Activated CD8-positive, alpha-beta T cell treated with anti-CD3 and anti-CD28 coated beads for 36 hours (primary cell): ENCODE measurements around the gene SNX21. TPM values are rescaled to one million over a fixed set of nuclear protein-coding genes. Genes with fewer than 3 reads are reported as not detected.

Experiments used
- ATAC-seq: fragments of 200-7000 bp; cut with Tn5 transposase; one replicate; pipeline ENCODE4 v1.10.0; 2021; ENCODE audit warnings: mild to moderate bottlenecking, moderate library complexity
- CTCF ChIA-PET: fragments of 350-600 bp; sonication (Branson Sonifier 250); formaldehyde crosslinking; loops from one replicate; lab custom pipeline; 2021; ENCODE audit warnings: antibody characterized with exemption; lab: Charles Lee
- POLR2A ChIA-PET: fragments of 350-600 bp; sonication (Branson Sonifier 250); formaldehyde crosslinking; loops from one replicate; lab custom pipeline; 2021; ENCODE audit warnings: antibody characterized with exemption; lab: Charles Lee
- DNase-seq: peaks from one replicate; pipeline ENCODE4 v3.0.0-alpha.2; 2020
- H3K27ac Mint-ChIP-seq: one replicate; pipeline ENCODE4 v1.8.0; 2021; ENCODE audit warnings: mild to moderate bottlenecking, mixed read lengths
- H3K27me3 Mint-ChIP-seq: one replicate; pipeline ENCODE4 v1.8.0; 2021; ENCODE audit warnings: mixed read lengths
- H3K36me3 Mint-ChIP-seq: one replicate; pipeline ENCODE4 v1.8.0; 2021; ENCODE audit warnings: low read depth, mixed read lengths
- H3K4me1 Mint-ChIP-seq: one replicate; pipeline ENCODE4 v1.8.0; 2021; ENCODE audit warnings: low read depth, mixed read lengths
- H3K4me3 Mint-ChIP-seq: one replicate; pipeline ENCODE4 v1.8.0; 2021; ENCODE audit warnings: mild to moderate bottlenecking, moderate library complexity, mixed read lengths
- H3K9me3 Mint-ChIP-seq: one replicate; pipeline ENCODE4 v1.8.0; 2021; ENCODE audit warnings: mixed read lengths
- CTCF ChIP-seq: fragments of 200-600 bp; IDR thresholded peaks from one replicate; pipeline ENCODE4 v1.8.0; 2022; ENCODE audit warnings: antibody characterized with exemption, mild to moderate bottlenecking
- intact Hi-C: fragments of 100-400 bp; cut with micrococcal nuclease; formaldehyde crosslinking; loops from one replicate; pipeline ENCODE4 v1.10.0; 2022
- total RNA-seq, 2 experiments: library from RNA; stranded (reverse); gene quantifications; one replicate each; pipeline ENCODE4 v1.2.3, GENCODE V29; 2021

SNX21 gene
- total RNA-seq, 2 experiments from 2014 or later = 1.4 to 1.7 TPM

GRCh38 chr20:45848421-45848820 is 14.8 kb downstream of the SNX21 start:
- ChIA-PET CTCF (interaction anchor here (0.9 to 1.0 kb wide), 2 partner anchors 14 to 16 kb away, joined by 3 to 5 read pairs; no protein-coding TSS in a partner anchor), POLR2A (interaction anchor here (2.2 kb wide), 1 partner anchor 9 kb away, joined by 6 read pairs; the partner anchor contains the start of genes ACOT8 and ZSWIM3)
- Mint-ChIP-seq H3K4me3 (no peak overlapping the region), H3K9me3 (no peaks in the 10 kb centered on the region), H3K36me3 (peaks cover 20% of the 10 kb centered on the region), H3K4me1 (peaks cover 4% of the 10 kb centered on the region), H3K27me3 (no peaks in the 10 kb centered on the region), H3K27ac (no peak overlapping the region)
- DNase-seq (no peak), ATAC-seq (no peak)
- intact Hi-C loops = no loop called here
- TF ChIP-seq CTCF = no peak

DNA sequence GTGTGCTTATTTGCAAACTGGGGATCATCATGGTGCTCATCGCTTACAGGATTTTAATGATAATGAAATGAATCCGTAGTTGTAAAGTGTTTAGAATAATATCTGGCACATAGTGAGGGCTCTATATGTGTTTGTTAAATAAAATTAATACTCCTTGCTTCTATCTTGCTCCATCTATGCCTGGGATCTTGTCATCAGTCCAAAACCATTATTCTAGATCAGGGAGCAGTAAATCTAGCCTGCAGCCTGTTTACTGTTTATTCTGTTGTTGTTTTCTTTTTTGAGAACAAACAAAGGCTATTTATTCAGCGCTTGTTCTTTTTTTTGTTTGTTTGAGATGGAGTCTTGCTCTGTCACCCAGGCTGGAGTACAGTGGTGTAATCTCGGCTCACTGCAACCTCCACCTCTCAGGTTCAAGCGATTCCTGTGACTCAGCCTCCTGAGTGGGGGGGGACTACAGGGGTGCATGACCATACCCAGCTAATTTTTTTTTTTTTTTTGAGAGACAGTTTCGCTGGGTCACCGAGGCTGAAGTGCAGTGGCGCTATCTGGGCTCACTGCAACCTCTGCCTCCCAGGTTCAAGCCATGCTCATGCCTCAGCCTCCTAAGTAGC is 15.5 kb downstream of the SNX21 start:
- H3K27ac Mint-ChIP-seq = peak overlapping the region; percentile 11
- H3K4me1 Mint-ChIP-seq = peaks cover 9% of the 10 kb centered on the region
- no peaks in the 10 kb centered on the region for H3K9me3 Mint-ChIP-seq
- ChIA-PET CTCF (no interaction called here), POLR2A (interaction anchor here (1.3 to 2.2 kb wide), 2 partner anchors 9 to 122 kb away, joined by 3 to 6 read pairs; partner anchors contain the start of genes ACOT8 and ZSWIM3)
- H3K4me3 Mint-ChIP-seq = no peak overlapping the region
- DNase-seq = no peak
- intact Hi-C loops = no loop called here
- H3K27me3 Mint-ChIP-seq = no peaks in the 10 kb centered on the region
- H3K36me3 Mint-ChIP-seq = peaks cover 21% of the 10 kb centered on the region
- no peak for TF ChIP-seq CTCF
- ATAC-seq = no peak

DNA sequence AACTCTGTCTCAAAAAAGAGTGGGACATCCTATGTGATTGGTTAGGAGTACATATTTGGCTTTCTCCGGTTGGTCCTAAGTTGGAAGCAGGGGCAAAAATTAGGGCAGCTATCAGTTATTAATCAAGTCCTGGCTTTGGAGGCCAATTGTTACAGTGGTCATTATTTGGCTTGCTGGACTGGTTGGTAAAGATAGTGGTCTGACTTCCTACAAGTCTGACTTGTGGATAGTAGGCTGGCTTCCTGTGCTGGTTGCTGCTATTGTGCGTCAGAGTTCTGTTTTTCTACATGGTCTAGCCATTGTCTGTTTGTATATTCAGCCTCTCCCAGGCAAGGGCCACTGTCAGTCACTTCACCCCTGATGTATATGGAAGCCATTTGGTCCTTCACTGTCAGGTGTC is 16.6 kb downstream of the SNX21 start:
- ChIA-PET CTCF (no interaction called here), POLR2A (interaction anchor here (1.3 kb wide), 1 partner anchor 121 kb away, joined by 3 read pairs; no protein-coding TSS in a partner anchor)
- TF ChIP-seq CTCF = no peak
- H3K36me3 Mint-ChIP-seq = peaks cover 17% of the 10 kb centered on the region
- ATAC-seq = no peak
- no peak overlapping the region for H3K4me3 Mint-ChIP-seq
- no peaks in the 10 kb centered on the region for H3K27me3 Mint-ChIP-seq
- intact Hi-C loops = no loop called here
- no peak for DNase-seq
- peaks cover 19% of the 10 kb centered on the region for H3K4me1 Mint-ChIP-seq
- no peaks in the 10 kb centered on the region for H3K9me3 Mint-ChIP-seq
- no peak overlapping the region for H3K27ac Mint-ChIP-seq

- ChIA-PET CTCF (no interaction called here), POLR2A (no interaction called here)
- Mint-ChIP-seq H3K4me3 (no peak overlapping the region), H3K27ac (no peak overlapping the region), H3K9me3 (no peaks in the 10 kb centered on the region), H3K36me3 (peaks cover 17% of the 10 kb centered on the region), H3K27me3 (no peaks in the 10 kb centered on the region), H3K4me1 (peaks cover 24% of the 10 kb centered on the region)
- no peak for TF ChIP-seq CTCF
- DNase-seq (no peak), ATAC-seq (no peak)
- intact Hi-C loops = no loop called here
Observed at GRCh38 chr20:45850926-45851325, 17.3 kb downstream of the SNX21 start.

- CTCF ChIA-PET = interaction anchor here (1.0 kb wide), 1 partner anchor 46 kb away, joined by 4 read pairs; no protein-coding TSS in a partner anchor
- DNase-seq = no peak
- no peak for ATAC-seq
- Mint-ChIP-seq H3K9me3 (no peaks in the 10 kb centered on the region), H3K27me3 (no peaks in the 10 kb centered on the region), H3K36me3 (peaks cover 13% of the 10 kb centered on the region), H3K4me3 (no peak overlapping the region), H3K27ac (no peak overlapping the region), H3K4me1 (peaks cover 27% of the 10 kb centered on the region)
- intact Hi-C loops = no loop called here
- POLR2A ChIA-PET = interaction anchor here (1.1 kb wide), 1 partner anchor 39 kb away, joined by 3 read pairs; the partner anchor contains the start of gene UBE2C
- TF ChIP-seq CTCF = no peak
Observed at GRCh38 chr20:45851501-45851900, 17.9 kb downstream of the SNX21 start.
